GM10248 (cell line): ENCODE results near the gene PSIP1.
A peak's percentile ranks its signal among the peaks of the same experiment; 100 is the strongest.
"Not testable (repeated sequence)": the region's sequence is repeated elsewhere in the genome, so short reads cannot be mapped to it uniquely, and the experiment has no call there.

ENCODE experiments used
- CTCF ChIA-PET: fragments of 300-600 bp; sonication (Branson Sonifier 250); formaldehyde crosslinking; extraction: SDS; loops from one replicate; lab custom pipeline; 2021; ENCODE audit warnings: antibody characterized with exemption; lab: Yijun Ruan, JAX
- POLR2A ChIA-PET: fragments of 350-650 bp; sonication (Branson Sonifier 250); formaldehyde crosslinking; extraction: SDS; loops from one replicate; lab custom pipeline; 2020; ENCODE audit warnings: antibody characterized with exemption; lab: Yijun Ruan, JAX
- DNase-seq: peaks from one replicate; pipeline ENCODE4 v3.0.0; 2012; ENCODE audit errors: extremely low spot score
- TF ChIP-seq, protein P1 (sequence below): IDR thresholded peaks from 2 replicates; pipeline ENCODE4 v1.5.1; 2012; ENCODE audit warnings: mild to moderate bottlenecking, low read depth; ENCODE audit errors: extremely low read depth, missing control alignments, control extremely low read depth

Gene PSIP1

DNA sequence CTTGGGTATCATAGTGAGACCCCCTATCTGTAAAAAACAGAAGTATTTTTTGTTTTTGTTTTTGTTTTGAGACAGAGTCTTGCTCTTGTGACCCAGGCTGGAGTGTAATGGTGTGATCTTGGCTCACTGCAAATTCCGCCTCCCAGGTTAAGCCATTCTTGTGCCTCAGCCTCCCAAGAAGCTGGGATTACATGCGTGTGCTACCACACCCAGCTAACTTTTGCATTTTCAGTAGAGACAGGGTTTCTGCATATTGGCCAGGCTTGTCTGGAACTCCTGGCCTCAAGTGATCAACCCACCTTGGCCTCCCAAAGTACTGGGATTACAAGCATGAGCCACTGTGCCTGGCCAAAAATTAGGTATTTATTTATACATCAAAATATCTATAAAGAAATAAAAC lies 31.9 kb upstream of the PSIP1 start:
- ChIA-PET CTCF (interaction anchor here (1.0 to 4.2 kb wide), 3 partner anchors 9 to 49 kb away, joined by 3 to 27 read pairs (median 5); partner anchors contain the start of gene CCDC171), POLR2A (no interaction called here)
- no peak for DNase-seq
- TF ChIP-seq, protein P1, sequence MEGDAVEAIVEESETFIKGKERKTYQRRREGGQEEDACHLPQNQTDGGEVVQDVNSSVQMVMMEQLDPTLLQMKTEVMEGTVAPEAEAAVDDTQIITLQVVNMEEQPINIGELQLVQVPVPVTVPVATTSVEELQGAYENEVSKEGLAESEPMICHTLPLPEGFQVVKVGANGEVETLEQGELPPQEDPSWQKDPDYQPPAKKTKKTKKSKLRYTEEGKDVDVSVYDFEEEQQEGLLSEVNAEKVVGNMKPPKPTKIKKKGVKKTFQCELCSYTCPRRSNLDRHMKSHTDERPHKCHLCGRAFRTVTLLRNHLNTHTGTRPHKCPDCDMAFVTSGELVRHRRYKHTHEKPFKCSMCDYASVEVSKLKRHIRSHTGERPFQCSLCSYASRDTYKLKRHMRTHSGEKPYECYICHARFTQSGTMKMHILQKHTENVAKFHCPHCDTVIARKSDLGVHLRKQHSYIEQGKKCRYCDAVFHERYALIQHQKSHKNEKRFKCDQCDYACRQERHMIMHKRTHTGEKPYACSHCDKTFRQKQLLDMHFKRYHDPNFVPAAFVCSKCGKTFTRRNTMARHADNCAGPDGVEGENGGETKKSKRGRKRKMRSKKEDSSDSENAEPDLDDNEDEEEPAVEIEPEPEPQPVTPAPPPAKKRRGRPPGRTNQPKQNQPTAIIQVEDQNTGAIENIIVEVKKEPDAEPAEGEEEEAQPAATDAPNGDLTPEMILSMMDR, result no peak

DNA sequence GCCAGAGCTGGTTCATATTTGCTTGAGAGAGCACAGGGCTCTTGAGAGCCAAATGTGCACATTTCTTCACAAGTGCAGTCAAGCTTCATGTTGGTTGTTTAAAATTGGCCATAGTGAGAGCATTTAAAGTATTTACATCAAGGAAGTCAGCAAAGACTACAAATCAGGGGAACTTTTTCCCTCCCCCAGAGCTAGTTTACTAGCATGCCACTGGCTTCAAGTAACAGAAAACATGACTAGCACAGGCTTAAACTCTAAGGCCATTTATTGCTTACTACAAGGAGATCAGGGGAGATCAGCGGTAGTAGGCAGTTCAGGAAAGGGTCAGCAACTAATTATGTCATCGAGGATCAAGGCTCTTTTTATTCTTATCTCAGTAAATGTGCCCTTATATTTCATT lies 31.1 kb upstream of the PSIP1 start:
- ChIA-PET CTCF (interaction anchor here (1.0 to 4.2 kb wide), 5 partner anchors 8 to 69 kb away, joined by 3 to 27 read pairs (median 5); partner anchors contain the start of gene CCDC171), POLR2A (no interaction called here)
- DNase-seq, result no peak
- TF ChIP-seq, protein P1, result no peak

- DNase-seq, result no peak
- ChIA-PET POLR2A (interaction anchor here (0.5 to 2.3 kb wide), 2 partner anchors 16 to 20 kb away, joined by 5 to 7 read pairs; partner anchors contain the start of gene PSIP1), CTCF (interaction anchor here (1.0 to 3.6 kb wide), 4 partner anchors 9 to 20 kb away, joined by 3 to 41 read pairs (median 4); partner anchors contain the start of gene PSIP1)
- TF ChIP-seq, protein P1, result no peak
These were observed 20.6 kb upstream of the PSIP1 start for GRCh38 chr9:15531380-15531779.

GRCh38 chr9:15529566-15530324 lies 19.0 kb upstream of the PSIP1 start:
- DNase-seq, result peak; percentile 73
- ChIA-PET CTCF (interaction anchor here (1.1 to 3.6 kb wide), 8 partner anchors 9 to 237 kb away, joined by 3 to 41 read pairs (median 4); partner anchors contain the start of gene PSIP1), POLR2A (interaction anchor here (0.6 to 2.3 kb wide), 4 partner anchors 18 to 934 kb away, joined by 4 to 7 read pairs (median 5); partner anchors contain the start of gene PSIP1)
- TF ChIP-seq, protein P1, result no peak

DNA sequence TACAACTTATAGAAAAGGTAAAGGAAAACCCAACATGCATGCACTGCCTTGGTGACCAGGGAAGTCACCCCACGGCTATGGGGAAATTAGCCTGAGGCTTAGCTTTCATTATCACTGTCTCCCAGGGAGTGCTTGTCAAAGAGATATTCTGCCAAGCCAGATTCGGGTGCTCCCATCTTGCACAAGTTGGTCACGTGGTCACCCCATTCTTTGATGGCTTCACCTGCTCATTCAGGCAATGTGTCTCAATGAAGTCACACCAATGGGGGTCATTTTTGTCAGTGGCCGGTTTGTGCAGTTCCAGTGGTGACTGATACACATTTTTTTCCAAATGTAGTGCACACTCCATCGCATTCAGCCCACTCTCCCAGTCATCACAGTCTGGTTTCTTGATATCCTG lies 16.3 kb upstream of the PSIP1 start:
- DNase-seq, POLR2A ChIA-PET: not testable (repeated sequence)
- CTCF ChIA-PET, result interaction anchor here (1.3 kb wide), 1 partner anchor 12 kb away, joined by 3 read pairs; no protein-coding TSS in a partner anchor

GRCh38 chr9:15525958-15526357 lies 15.2 kb upstream of the PSIP1 start:
- ChIA-PET CTCF (interaction anchor here (1.2 to 6.2 kb wide), 3 partner anchors 9 to 13 kb away, joined by 3 to 26 read pairs (median 3); no protein-coding TSS in a partner anchor), POLR2A (no interaction called here)
- no peak for DNase-seq
- TF ChIP-seq, protein P1, result no peak

- TF ChIP-seq, protein P1, result no peak
- ChIA-PET CTCF (interaction anchor here (1.2 to 6.2 kb wide), 3 partner anchors 10 to 14 kb away, joined by 3 to 26 read pairs (median 3); no protein-coding TSS in a partner anchor), POLR2A (no interaction called here)
- DNase-seq, result no peak
These were observed 14.2 kb upstream of the PSIP1 start for GRCh38 chr9:15524845-15525455.
